Hindlimb muscle (tissue), 1 donor: ENCODE results near the gene LAMA2. TPM values are rescaled to one million over a fixed set of nuclear protein-coding genes. Genes with fewer than 3 reads are reported as not detected.
A peak's percentile ranks its signal among the peaks of the same experiment; 100 is the strongest.
"Not testable (repeated sequence)": the region's sequence is repeated elsewhere in the genome, so short reads cannot be mapped to it uniquely, and the experiment has no call there.

Experiments
- DNase-seq: peaks from one replicate; pipeline ENCODE4 v3.0.0-alpha.2; 2013
- polyA plus RNA-seq: library from polyadenylated mRNA; unstranded; fragments of 120-200 nt; gene quantifications from one replicate; pipeline ENCODE4 v1.2.1, GENCODE V29; 2013; ENCODE audit not compliant: insufficient read length

LAMA2 gene
- polyA plus RNA-seq, 1 donor = 130 TPM

DNA sequence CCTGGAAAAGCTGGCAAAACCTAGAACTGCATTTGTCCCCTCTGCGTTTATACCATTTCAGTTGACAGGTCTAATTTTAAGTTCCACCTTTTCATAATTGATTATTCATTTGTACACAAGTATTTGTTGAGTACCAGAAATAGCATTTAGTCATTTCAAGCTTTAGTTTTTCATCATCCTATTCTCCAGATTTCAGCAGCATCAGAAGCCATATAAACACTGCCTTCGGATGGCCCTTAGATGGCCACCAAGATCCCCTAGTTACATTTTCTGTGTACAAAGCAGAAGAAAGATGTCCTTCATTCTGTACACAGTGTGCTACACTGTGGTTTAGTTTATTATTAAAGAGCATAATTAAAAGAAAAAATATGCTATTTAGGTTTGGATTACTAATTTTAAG, 131.4 kb downstream of the LAMA2 start:
- no peak for DNase-seq

DNA sequence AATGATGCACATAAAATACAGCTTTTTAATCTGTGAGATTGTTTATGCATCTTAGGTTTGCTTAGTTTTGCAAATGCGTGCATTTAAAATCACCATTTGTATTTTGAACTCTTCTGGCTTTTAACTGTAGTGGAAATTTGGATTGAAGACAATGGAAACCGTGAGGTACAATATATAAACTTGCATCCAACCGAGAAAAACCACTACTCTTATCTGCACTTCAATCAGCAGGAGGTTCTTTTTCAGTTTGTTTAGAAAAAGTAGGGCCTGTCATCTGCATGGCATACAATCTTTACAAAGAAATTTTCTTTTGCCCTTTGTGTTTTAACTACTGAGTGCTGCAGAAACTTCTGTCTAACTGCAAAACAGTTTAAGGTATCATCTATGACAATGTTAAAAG, 132.8 kb downstream of the LAMA2 start:
- DNase-seq = no peak

- no peak for DNase-seq
Measured at GRCh38 chr6:129016844-129017243, 133.9 kb downstream of the LAMA2 start.

GRCh38 chr6:129022011-129022553, 139.1 kb downstream of the LAMA2 start:
- no peak for DNase-seq

DNA sequence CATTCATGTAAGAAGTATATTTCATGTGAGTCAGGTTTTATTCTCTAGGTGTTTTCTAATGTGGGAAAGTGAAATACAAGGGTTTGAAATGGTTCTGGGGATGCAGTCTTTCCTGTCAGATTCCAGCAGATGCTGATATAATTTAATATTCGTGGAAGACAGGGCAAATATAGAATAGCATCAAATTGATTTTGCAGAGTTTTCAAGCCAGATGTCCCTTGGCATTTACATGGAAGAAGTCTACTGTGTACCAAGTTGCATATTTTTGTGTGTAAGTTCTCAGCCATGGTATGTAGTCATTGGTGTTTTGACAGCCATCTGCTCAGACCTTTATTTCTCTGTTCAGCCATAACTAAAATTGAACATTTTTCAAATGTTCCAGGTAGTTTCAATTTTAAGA, 143.7 kb downstream of the LAMA2 start:
- DNase-seq = no peak

GRCh38 chr6:129029778-129030177, 146.8 kb downstream of the LAMA2 start:
- DNase-seq = no peak

GRCh38 chr6:129030215-129030614, 147.3 kb downstream of the LAMA2 start:
- no peak for DNase-seq

DNA sequence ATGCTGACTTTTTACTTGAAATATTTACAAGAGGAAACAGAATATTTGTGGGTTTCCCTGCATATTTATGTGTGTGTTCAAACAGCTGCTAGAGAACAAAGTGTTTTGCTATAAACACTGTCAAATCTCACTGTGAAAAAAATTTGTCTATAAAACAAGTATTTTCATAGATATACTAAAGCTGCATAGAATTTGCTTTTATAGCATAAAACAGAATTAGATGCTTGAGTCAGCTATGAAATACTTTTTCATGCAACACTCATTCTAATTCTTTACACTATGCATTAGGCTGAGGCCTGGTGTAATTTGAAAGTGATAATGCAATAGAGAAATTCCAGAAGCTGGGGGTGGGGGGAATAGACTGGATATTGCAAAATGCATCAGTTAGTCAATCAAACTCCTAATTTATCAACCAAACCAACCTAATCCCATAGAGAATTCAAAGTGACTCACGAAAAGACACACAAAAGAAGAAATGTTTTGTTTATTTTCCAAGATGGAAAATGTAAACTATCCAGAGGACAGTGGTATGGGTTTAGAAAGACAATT, 148.2 kb downstream of the LAMA2 start:
- no peak for DNase-seq

GRCh38 chr6:129032602-129033001, 149.7 kb downstream of the LAMA2 start:
- peak; percentile 48 for DNase-seq

DNA sequence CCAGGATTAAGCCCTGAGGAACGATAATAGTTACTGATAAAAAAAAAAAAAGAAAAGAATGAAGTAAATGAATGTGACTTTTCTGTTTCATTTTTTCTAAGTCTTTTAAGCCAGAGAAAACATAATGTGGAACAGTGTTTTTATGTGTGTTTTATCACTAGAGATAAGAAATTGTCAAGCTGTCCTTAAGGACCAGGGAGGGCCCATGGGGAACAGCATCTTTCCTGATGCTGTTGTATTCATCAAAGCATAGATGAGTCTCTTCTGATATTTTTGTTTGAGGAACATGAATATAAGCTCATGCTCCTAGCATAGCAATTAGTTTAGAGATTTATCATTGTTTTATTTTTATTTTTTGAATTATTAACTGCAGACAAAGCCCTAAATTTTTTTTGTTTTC, 150.2 kb downstream of the LAMA2 start:
- DNase-seq = no peak

DNA sequence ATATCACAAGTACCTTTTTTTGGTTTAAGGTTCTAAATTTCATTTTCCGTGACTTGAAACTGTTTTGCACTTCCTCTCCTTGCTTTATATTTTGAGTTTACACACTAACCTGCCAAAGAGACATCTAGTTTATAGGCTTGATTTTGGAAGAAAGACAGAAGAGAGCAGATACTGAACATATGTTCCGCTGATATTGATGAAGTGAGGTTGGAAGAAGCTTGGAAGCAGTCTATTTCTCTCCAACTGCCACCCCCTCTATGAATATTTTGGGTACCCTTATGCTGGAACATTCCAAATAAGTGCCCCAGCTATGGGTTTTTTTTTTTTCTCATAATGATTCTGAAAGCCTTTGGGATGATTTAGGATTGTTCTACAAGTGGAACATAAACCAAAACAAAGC, 150.6 kb downstream of the LAMA2 start:
- DNase-seq = no peak

DNA sequence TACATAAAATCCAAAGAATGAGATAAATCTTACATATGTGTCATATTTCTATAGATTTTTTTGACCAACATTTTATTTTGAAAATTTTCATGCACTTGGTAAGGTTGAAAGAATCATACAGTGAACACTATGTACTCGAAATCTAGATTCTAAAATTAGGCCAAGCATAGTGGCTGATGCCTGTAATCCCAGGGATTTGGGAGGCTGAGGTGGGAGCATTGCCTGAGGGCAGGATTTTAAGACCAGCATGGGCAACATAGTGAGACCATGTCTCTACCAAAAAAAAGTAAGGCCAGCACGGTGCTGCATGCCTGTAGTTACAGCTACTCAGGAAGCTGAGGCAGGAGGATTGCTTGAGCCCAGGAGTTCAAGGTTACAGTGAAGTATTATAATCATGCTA, 158.6 kb downstream of the LAMA2 start:
- no peak for DNase-seq

GRCh38 chr6:129046526-129046925, 163.6 kb downstream of the LAMA2 start:
- no peak for DNase-seq

DNA sequence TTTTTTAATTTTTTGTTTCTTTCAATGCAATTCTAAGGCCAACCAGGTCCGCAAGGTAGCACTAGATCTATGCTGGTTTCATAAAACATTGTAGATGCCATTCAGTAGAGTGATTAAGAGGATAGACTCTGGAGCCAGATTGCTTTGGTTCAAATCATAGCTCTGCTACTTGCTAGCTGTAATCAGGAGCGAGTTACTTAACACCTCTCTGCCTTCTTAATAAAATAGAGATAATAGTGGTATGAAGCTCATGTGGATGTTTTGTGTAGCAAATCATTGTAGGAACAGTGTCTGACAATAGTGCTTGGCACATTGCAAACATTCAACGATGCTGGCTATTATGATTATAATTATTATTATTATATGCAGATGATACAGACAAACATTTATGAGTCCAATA, 164.9 kb downstream of the LAMA2 start:
- no peak for DNase-seq

DNA sequence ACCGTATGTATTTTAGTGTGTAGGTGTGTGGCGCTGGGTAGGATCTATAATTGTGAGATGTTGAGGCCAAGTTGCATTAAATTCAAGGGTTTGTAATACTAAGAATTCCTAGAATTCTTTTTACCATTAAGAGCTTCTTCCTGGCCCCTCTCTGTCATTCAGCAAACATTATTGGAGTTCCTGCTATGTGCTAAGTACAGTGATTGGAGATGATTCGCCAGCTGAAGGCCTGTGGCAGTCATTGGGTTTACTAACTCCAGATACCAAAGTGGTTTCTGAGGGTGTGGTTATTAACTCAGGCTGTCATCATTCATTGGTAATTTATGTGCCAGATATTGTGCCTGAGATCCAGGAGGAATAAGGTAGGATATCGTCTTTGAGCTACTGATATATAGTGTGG, 167.1 kb downstream of the LAMA2 start:
- DNase-seq = no peak

- DNase-seq = not testable (repeated sequence)
Measured at GRCh38 chr6:129053143-129053542, 170.2 kb downstream of the LAMA2 start.

DNA sequence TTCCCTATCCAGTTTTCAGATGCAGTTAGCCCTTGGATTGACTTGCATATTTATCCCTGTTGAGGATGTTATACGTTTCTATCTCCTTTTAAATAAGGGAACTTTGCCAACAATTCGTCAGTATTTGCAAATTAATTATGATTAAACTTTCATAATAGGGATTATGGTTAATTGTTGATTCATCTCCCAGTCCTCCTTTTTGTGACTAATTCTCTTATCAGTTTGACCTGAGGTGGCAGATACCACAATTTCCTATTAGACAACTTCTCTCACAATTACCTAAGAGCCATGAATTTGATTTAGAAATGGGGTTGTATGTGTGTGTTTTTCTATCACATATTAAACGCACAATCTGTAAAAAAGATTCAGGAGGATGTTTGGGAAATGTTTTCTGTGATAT, 172.9 kb downstream of the LAMA2 start:
- DNase-seq = no peak

- DNase-seq = no peak
Measured at GRCh38 chr6:129059650-129060049, 176.7 kb downstream of the LAMA2 start.

- DNase-seq = peak; percentile 12
Measured at GRCh38 chr6:129069006-129069405, 186.1 kb downstream of the LAMA2 start.

- no peak for DNase-seq
Measured at GRCh38 chr6:129073051-129073450, 190.1 kb downstream of the LAMA2 start.

GRCh38 chr6:129073691-129074395, 190.9 kb downstream of the LAMA2 start:
- peak; percentile 36 for DNase-seq

DNA sequence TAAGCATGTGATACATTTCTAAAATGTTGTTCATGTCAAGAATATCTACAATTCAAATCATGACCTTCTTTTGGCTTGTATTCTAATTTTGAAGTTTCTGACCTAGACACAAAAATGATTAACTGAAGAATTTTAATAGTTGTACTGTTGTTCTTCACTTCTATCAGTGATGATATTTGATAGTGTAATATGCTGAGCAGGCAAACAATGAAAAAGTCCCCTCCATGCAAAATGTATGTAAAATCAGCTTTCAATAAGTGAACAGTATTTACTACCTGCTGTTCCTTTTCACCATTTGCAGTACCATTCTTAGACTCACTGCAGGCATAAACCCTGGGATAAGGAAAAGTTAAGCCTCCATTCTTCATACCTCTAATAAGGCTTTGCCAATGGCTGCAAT, 201.5 kb downstream of the LAMA2 start:
- no peak for DNase-seq

- not testable (repeated sequence) for DNase-seq
Measured at GRCh38 chr6:129088481-129088880, 205.5 kb downstream of the LAMA2 start.

GRCh38 chr6:129089357-129089756, 206.4 kb downstream of the LAMA2 start:
- no peak for DNase-seq
